GM12874 (cell line): ENCODE measurements around the gene MAD2L2.

Source experiments
- TF ChIP-seq, protein P1 (sequence below): IDR thresholded peaks from 2 replicates; pipeline ENCODE4 v1.5.1; 2011; ENCODE audit warnings: low read depth, mild to moderate bottlenecking, control low read depth, low read length, moderate library complexity; ENCODE audit not compliant: insufficient read depth

Gene MAD2L2

DNA sequence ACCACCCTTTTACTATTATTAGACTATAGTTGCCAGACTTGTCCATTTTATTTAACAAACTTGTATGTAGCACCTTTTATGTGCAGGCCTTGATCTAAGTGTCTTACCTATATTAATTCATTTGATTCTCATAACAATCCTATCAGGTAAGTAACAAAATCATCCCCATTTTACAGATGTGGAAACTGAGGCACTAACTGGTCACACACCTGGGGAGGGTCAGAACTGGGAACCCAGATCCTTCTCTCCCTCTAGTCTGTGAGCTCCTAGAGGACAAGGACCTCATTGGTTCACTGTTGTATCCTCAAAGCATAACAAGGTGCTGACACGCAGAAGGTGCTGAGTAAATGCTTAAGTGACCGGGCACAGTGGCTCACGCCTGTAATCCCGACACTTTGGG, 41.6 kb downstream of the MAD2L2 start:
- TF ChIP-seq, protein P1, sequence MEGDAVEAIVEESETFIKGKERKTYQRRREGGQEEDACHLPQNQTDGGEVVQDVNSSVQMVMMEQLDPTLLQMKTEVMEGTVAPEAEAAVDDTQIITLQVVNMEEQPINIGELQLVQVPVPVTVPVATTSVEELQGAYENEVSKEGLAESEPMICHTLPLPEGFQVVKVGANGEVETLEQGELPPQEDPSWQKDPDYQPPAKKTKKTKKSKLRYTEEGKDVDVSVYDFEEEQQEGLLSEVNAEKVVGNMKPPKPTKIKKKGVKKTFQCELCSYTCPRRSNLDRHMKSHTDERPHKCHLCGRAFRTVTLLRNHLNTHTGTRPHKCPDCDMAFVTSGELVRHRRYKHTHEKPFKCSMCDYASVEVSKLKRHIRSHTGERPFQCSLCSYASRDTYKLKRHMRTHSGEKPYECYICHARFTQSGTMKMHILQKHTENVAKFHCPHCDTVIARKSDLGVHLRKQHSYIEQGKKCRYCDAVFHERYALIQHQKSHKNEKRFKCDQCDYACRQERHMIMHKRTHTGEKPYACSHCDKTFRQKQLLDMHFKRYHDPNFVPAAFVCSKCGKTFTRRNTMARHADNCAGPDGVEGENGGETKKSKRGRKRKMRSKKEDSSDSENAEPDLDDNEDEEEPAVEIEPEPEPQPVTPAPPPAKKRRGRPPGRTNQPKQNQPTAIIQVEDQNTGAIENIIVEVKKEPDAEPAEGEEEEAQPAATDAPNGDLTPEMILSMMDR = no peak

GRCh38 chr1:11638121-11638520, 42.8 kb downstream of the MAD2L2 start:
- TF ChIP-seq, protein P1 = no peak

DNA sequence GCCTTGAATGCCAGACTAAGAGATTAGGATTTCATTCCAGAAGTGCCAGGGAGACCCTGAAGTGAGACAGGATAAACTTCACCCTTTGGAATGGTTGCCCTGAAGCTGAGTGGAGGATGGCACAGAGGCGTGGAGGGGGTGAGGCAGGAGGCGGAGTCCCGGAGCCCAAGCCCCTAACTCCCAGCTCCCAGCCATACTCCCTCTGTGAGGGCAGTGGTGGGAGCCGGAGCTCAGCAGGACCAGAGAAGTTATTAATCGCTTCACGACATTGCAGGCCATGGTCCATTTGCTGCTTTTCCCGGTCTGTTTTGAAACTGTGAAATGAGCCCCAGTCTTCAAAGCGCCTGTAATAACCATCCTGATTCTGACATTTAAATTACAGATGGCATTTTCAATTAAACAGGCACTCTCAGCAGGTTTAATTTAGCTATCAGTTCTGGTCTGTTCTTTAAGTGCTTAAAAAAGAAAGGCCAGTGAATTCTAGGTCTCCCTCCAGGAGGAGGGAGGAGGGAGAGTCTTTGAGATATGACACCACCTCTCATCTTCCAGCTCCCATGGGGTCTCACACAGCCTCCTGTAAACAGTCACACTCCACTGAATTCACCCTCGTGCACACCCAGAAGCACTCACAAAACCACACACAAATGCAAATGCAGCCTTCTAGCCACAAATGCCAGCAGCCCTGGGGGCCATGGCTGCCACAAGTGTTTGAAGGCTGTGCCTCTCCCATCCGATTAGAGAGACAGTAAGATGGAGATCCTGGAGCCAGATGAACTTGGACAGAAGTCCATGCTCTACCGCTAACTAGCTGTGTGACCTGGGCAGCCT, 46.4 kb downstream of the MAD2L2 start:
- TF ChIP-seq, protein P1 = no peak

DNA sequence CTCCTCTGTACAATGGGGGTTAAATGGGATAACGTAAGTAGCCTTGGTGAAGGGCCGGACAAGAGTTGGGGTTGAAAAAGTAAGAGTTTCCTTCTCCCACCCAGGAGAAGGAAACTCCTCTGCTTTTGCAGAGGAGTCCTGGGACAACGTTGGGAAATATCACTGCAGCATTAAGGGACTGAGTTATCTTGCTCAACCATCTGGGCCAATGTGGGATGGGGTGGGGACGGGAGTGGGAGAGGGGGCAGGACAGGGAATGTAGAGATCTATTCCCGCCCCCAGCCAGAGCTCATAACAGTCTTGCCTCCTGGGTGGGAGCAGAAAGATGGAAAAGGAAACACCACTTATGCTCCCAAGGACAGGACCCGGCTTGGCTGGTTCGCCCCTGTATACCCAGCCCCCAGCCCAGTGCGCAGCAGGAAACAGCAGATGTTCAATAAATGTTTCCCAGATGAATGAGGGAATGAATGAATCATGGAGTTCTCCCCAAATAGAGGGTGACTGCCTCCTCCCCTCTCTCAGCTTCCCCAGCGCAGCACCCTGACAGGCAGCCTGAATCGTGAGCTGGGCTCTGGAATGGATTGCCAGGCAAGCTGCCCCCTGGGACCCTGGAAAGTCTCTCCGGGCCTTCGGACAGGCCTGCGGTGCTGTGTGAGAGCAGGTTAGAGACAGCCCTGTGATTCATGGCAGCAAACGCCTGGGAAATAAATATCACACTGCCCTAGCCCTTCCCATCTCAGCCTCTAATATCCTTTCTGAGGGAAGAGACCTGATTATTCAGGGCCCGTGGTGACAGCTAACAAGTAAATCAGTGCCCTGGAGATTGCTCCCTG, 51.5 kb downstream of the MAD2L2 start:
- TF ChIP-seq, protein P1 = no peak

DNA sequence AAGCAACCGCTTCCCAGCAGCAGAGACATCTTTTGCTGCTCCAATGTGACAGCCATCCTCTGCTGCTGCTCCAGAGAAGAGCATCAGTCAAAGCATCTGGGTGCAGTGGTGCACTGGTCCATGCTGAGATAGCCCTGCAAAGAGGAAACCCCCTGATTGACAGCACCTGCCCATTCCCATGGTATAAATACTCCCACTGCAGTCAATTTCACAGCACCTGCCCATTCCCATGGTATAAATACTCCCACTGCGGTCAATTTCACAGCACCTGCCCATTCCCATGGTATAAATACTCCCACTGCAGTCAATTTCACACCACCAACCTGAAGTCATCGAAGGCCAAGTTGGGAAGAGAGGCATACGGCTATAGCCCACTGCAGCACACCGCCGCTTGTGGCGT, 52.2 kb downstream of the MAD2L2 start:
- TF ChIP-seq, protein P1 = no peak

DNA sequence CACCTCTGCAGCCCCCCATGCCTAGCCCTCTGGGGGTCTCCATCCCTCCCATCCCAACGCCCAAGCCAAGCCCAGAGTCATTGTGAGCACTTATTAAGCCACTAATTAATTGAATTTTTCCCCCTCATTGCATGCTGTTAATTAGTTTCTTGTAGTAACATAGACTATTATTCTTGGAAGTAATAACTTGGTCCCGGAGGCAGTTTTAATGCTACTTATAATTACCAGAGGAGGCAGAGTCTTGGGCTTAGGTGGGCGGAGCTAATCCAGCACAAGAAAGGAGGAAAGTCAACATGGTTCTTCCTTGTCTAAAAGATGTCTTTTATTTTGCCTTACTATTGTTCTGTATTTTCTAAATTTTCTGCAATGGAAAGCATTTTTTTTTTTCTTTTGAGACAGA, 54.4 kb downstream of the MAD2L2 start:
- TF ChIP-seq, protein P1 = no peak
